WERI-Rb-1 (cell line): Measurements from ENCODE around the gene EFCAB12.

Experiments used
- DNase-seq: peaks from one replicate; pipeline ENCODE4 v3.0.0-alpha.2; 2020
- H3K27ac ChIP-seq: fragments of 250-450 bp; sonication (Bioruptor Pico); 2 replicates; pipeline ENCODE4 v1.5.1; 2020; ENCODE audit warnings: mild to moderate bottlenecking, moderate library complexity
- H3K27me3 ChIP-seq: fragments of 250-450 bp; sonication (Bioruptor Pico); 2 replicates; pipeline ENCODE4 v1.5.1; 2021; ENCODE audit warnings: mild to moderate bottlenecking, low read depth, moderate library complexity; ENCODE audit not compliant: insufficient read depth, severe bottlenecking
- H3K36me3 ChIP-seq: fragments of 250-450 bp; sonication (Bioruptor Pico); 2 replicates; pipeline ENCODE4 v1.5.1; 2020; ENCODE audit warnings: mild to moderate bottlenecking, moderate library complexity
- H3K4me3 ChIP-seq: 2 replicates; pipeline ENCODE4 v1.5.1; 2011; ENCODE audit warnings: low read depth, mild to moderate bottlenecking, control low read depth, low read length
- H3K9me3 ChIP-seq: fragments of 250-450 bp; sonication (Bioruptor Pico); 2 replicates; pipeline ENCODE4 v1.5.1; 2021; ENCODE audit warnings: mild to moderate bottlenecking, moderate library complexity; ENCODE audit not compliant: severe bottlenecking
- TF ChIP-seq, protein P1 (sequence below): IDR thresholded peaks from 2 replicates; pipeline ENCODE4 v1.5.1; 2011; ENCODE audit warnings: low read depth, mild to moderate bottlenecking, control low read depth, inconsistent platforms, low read length

The EFCAB12 gene

DNA sequence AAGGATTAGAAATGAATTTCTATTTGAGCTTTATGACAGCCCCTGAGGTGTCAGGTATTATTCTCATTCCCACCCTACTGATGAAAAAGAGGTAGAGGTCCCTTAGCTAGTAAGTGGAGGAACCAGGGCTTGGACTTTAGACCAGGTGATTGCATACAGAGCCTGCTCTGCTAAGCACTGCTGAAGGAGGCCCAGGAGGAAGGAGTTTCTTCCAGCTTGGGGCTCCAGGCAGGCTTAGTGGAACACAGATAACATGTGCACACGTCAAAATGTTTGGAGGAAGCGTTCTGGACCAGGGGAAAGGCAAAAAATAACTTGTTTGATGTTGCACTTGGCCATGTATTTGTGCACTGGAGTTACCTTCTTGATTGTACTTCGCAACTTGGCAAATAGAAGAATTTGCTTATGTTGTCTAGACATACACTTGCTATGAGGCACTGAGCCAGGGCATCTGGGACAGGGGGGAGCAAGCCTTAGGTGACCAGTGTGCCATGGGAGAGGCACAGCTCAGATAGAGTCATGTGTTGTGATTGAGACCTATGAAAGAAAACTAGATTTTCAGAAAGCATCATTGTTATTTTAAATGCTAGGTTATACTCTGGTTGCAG, 34.0 kb upstream of the EFCAB12 start:
- no peaks in the 10 kb centered on the region for H3K27me3 ChIP-seq
- no peak overlapping the region for H3K27ac ChIP-seq
- TF ChIP-seq, protein P1, sequence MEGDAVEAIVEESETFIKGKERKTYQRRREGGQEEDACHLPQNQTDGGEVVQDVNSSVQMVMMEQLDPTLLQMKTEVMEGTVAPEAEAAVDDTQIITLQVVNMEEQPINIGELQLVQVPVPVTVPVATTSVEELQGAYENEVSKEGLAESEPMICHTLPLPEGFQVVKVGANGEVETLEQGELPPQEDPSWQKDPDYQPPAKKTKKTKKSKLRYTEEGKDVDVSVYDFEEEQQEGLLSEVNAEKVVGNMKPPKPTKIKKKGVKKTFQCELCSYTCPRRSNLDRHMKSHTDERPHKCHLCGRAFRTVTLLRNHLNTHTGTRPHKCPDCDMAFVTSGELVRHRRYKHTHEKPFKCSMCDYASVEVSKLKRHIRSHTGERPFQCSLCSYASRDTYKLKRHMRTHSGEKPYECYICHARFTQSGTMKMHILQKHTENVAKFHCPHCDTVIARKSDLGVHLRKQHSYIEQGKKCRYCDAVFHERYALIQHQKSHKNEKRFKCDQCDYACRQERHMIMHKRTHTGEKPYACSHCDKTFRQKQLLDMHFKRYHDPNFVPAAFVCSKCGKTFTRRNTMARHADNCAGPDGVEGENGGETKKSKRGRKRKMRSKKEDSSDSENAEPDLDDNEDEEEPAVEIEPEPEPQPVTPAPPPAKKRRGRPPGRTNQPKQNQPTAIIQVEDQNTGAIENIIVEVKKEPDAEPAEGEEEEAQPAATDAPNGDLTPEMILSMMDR: no peak
- H3K36me3 ChIP-seq: peaks cover 4% of the 10 kb centered on the region; the same call in 1 of the 2 replicates
- no peak for DNase-seq
- H3K9me3 ChIP-seq: no peaks in the 10 kb centered on the region
- no peak overlapping the region for H3K4me3 ChIP-seq

- Histone ChIP-seq H3K27me3 (no peaks in the 10 kb centered on the region), H3K27ac (no peak overlapping the region), H3K36me3 (peaks cover under 1% of the 10 kb centered on the region), H3K4me3 (no peak overlapping the region), H3K9me3 (no peaks in the 10 kb centered on the region)
- TF ChIP-seq, protein P1: no peak
- no peak for DNase-seq
Observed at GRCh38 chr3:129461461-129462146, 33.2 kb upstream of the EFCAB12 start.

DNA sequence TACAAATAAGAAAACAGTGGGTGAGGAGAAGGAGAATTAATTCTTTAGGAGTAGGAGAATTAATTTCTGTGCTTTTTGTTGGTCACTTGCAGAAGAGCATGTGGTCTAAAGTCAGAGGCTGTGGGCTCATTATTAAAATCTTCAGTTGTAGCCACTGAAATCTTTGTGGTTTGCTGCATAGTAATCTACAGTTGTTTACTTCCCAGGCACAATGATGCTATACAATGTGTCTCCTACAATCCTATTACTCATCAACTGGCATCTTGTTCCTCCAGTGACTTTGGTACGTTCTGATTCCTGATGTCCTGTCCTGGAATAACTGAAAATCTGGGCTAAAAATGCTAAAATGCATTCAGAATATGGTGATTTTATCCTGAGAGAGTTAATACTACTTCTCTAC, 32.6 kb upstream of the EFCAB12 start:
- H3K27ac ChIP-seq: no peak overlapping the region
- DNase-seq: no peak
- no peak overlapping the region for H3K4me3 ChIP-seq
- H3K27me3 ChIP-seq: no peaks in the 10 kb centered on the region
- H3K36me3 ChIP-seq: no peaks in the 10 kb centered on the region; the same call in none of the 2 replicates
- H3K9me3 ChIP-seq: no peaks in the 10 kb centered on the region
- TF ChIP-seq, protein P1: no peak

- DNase-seq: no peak
- H3K36me3 ChIP-seq: peaks cover 3% of the 10 kb centered on the region
- no peaks in the 10 kb centered on the region for H3K9me3 ChIP-seq
- no peaks in the 10 kb centered on the region for H3K27me3 ChIP-seq
- no peak overlapping the region for H3K4me3 ChIP-seq
- H3K27ac ChIP-seq: no peak overlapping the region
- TF ChIP-seq, protein P1: no peak
Observed at GRCh38 chr3:129460572-129460971, 32.1 kb upstream of the EFCAB12 start.

DNA sequence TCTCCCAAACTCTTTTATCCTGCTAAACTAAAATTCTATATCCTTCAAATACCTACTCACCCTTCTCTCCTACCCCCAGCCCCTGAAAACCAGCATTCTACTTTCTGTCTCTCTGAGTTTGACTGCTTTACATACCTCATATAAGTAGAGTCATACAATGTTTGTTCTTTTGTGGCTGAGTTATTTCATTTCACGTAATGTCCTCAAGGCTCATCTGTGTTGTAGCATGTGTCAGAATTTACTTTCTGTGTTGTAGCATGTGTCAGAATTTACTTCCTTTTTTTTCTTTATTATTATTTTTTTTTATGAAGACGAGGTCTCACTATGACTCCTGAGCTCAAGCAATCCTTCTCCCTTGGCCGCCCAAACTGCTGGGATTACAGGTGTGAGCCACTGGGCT, 31.7 kb upstream of the EFCAB12 start:
- no peak overlapping the region for H3K27ac ChIP-seq
- peaks cover 3% of the 10 kb centered on the region for H3K36me3 ChIP-seq
- H3K4me3 ChIP-seq: no peak overlapping the region
- no peaks in the 10 kb centered on the region for H3K9me3 ChIP-seq
- H3K27me3 ChIP-seq: no peaks in the 10 kb centered on the region
- no peak for DNase-seq
- TF ChIP-seq, protein P1: no peak
